ENCODE data around the gene CIC.
"Not testable (repeated sequence)": the region's sequence is repeated elsewhere in the genome, so short reads cannot be mapped to it uniquely, and the experiment has no call there.

CIC gene

DNA sequence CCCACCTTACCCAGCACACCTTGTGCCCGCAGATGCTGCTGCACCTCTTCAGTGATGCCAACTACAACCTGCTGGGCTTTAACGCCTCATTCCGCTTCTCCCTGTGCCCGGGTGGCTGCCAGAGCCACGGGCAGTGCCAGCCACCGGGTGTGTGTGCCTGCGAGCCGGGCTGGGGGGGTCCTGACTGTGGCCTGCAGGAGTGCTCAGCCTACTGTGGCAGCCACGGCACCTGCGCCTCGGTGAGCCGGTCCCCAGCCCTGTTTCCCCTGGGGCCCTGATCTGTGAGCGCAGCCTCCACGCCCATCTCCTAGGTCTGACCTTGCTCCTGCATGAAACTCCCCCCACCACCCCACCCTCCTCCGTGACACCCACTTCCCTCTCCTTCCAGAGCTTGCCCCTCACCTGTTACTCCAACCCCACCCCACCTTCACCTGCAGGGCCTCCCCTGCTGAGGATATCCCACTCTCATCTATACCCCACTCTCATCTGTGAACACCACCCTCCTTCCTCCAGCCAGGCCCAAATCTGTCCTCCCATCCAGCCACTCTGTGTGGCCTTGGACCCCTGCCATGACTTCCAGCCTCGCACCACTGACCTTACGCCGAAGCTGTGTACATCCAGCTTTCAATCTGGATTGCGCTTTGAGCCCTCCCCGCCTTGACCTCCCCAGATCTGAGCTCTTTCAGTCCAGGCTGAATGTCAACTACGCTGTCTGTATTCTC, 65.1 kb downstream of the CIC start:
- no peak for DNase-seq (ENCODE audit: low read depth)

DNA sequence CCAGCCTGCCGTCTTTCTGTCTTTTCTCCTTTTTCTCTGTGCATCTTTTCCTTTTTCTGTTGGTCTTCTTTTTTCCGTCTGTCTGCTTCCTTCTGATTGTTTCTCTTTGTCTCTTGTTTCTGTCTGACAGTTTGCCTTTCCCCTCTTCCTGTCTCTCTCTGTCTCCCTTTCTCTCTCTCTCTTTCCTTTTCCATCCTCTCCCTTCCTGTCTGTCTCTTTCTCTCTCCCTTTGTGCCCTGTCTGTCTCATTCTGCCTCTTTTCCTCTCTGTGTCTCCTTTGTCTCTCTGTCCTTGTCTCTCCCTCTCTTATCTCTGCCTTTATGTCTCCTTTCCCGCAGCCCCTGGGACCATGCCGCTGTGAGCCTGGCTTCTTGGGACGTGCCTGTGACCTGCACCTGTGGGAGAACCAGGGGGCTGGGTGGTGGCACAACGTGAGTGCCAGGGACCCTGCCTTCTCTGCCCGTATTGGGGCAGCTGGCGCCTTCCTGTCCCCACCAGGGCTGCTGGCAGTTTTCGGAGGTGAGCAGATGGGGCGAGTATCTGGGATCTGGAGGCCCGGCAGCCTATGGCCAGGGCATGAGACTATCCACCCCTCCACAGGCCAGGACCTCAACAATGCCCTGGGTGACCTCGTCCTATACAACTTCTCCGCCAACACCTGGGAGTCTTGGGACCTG, 65.8 kb downstream of the CIC start:
- DNase-seq (ENCODE audit: low read depth) = no peak

DNA sequence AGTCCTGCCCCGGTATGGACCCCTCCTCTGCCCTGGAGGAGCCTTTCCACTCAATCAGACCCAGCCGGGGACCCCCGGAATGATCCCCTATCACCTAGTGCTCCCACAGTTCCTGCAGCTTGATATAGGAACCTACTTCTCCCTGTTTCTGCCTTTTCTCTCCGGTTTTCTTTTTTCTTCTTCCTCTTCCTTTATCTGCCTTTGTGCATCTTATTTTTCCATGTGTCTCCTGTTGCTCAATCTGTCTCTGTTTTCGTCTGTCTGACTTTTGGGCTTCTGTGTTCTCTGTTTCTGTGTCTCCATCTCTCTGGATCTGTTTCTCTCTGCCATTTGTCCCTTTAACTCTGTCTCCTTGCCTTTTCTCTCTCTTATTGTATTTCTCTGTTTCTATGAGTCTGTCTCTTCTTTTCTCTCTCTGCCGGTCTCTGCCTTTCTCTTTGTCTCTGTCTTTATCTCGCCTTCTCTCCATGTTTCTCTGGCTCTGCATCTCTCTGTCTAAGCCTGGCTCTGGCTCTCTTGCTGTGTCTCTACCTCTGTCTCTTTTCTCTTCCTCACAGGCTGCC, 66.4 kb downstream of the CIC start:
- DNase-seq (ENCODE audit: low read depth) = no peak

DNA sequence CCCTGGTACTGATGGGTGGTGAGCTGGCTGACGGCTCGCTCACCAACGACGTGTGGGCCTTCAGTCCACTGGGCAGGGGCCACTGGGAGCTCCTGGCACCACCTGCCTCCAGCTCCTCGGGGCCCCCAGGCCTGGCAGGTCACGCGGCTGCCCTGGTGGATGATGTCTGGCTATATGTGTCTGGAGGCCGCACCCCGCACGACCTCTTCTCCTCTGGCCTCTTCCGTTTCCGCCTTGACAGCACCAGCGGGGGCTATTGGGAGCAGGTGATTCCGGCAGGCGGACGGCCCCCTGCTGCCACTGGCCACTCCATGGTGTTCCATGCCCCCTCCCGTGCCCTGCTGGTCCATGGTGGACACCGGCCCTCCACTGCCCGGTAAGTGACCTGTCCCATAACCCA, 66.9 kb downstream of the CIC start:
- no peak for DNase-seq (ENCODE audit: low read depth)

DNA sequence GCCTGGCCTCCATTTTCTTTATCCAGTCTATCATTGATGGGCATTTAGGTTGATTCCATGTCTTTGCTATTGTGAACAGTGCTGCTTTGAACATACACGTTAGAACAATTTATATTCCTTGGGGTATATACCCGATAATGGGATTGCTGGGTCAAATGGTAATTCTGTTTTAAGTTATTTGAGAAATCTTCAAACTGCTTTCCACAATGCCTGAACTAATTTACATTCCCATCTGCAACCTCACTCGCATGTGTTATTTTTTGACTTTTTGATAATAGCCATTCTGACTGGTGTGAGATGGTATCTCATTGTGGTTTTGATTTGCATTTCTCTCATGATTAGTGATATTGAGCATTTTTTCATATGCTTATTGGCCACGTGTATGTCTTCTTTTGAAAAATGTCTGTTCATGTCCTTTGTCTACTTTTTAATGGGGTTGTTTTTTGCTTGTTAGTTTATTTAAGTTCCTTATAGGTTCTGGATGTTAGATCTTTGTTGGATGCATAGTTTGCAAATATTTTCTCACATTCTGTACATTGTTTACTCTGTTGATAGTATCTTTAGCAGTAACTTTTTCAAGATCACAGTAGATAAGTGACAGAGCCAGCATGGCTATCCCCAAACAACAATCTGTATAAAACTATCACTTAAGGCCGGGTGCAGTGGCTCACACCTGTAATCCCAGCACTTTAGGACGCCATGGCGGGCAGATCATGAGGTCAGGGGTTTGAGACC, 70.2 kb downstream of the CIC start:
- DNase-seq (ENCODE audit: low read depth) = not testable (repeated sequence)

DNA sequence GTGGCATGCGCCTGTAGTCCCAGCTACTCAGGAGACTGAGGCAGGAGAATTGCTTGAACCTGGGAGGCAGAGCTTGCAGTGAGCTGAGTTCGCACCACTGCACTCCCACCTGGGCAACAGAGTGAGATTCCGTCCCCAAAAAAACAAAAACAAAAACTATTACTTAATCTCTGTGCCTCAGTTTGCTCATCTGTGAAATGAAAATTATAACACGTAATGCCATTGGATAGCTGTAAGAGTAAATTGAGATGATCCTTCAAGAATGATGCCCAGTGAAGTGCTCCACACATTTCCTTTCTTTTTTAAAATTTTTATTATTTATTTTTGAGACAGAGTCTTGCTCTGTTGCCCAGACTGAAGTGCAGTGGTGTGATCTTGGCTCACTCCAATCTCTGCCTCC, 70.9 kb downstream of the CIC start:
- not testable (repeated sequence) for DNase-seq (ENCODE audit: low read depth)

DNA sequence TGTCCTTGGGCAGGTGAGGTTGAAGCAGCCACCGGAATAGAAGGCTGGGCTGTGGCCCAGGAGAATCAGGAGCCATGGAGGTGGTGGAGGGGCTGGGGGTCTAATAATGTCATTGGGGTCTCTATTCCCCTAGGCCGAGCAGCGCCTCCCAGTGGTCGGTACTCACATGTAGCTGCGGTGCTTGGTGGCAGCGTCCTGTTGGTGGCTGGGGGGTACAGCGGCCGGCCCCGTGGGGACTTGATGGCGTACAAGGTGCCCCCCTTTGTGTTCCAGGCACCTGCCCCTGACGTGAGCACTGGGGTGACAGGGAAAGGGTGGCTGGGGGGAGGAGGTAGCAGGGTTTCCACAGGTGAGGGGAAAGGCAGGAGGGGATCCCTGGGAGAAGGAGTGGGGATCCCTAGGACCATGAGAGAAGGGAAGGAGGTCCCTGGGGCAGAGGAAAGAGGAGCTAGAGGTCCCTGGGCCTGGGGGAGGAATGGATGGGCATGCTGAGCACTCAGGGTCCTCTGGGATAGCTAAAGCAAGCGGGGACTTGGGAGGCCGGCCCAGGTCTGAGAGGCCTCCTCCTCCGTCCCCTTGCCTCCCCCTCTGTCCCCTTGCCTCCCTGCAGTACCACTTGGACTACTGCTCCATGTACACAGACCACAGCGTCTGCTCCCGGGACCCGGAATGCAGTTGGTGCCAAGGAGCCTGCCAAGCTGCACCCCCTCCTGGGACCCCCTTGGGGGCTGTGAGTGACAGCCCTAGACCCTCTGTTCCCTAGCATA, 74.5 kb downstream of the CIC start:
- no peak for DNase-seq (ENCODE audit: low read depth)

DNA sequence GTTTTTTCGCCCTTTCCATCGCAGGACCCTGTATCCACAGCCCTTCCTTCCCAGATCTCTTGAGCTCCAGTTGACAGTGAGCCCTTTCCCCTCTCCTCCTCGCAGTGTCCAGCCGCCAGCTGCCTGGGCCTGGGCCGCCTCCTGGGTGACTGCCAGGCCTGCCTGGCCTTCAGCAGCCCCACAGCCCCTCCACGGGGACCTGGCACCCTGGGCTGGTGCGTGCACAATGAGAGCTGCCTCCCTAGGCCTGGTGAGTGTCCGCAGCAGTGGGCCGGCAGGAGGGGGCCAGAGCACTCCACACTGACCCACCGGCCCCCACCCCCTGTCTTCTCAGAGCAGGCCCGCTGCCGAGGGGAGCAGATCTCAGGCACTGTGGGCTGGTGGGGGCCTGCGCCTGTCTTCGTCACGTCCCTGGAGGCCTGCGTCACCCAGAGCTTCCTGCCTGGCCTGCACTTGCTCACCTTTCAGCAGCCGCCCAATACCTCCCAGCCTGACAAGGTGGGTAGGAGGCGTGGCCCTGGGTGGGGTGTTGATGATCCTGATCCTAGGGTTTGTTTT, 75.4 kb downstream of the CIC start:
- no peak for DNase-seq (ENCODE audit: low read depth)
